Activated CD4-positive, CD25-positive, alpha-beta regulatory T cell treated with anti-CD3 and anti-CD28 coated beads, Interleukin-2, amount 50 U/mL, for 16 hours (primary cell): ENCODE results near the gene ESR2.
"Not testable (repeated sequence)": the region's sequence is repeated elsewhere in the genome, so short reads cannot be mapped to it uniquely, and the experiment has no call there.

Source experiments
- DNase-seq: peaks from one replicate; pipeline ENCODE4 v3.0.0-alpha.2; 2020; ENCODE audit warnings: low read depth, low spot score

ESR2 gene

DNA sequence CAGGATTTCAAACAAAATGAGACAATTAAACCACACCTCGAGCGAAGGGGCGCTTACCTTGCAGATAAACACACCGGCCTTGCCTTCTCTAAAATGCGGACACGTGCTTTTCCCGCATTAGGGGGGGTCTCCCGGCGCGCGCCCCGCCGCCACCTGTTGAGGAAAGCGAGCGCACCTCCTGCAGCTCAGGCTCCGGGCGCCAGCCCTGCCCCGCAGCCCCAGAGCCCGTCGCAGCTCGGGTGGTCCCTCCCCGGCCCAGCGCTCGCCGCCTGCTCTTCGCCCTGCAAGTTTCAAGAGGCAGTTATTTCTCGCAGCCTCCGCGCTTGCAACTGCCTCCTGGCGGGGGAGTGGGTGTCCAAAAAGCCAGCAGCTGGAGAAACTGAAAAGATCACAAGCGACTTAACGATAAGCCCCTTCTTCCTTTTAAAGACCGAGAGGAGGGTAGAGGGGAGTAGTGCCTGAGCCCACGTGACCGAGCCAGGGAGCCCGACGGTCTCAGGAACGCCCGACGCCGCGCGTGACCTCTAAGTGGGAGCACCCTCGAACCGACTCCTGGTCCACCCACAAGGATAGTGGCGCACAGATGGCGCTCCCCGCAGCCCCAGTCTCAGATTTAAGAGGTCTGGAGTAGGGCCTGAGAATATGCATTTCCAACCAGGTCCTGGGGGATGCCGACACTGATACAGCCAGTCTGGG, at the start of gene ESR2:
ESR2 (minus strand) TSS at position 396 of the 696 bp plus-strand sequence. CDS start 11,386 bp downstream, outside the sequence.
- DNase-seq: peak; percentile 0

DNA sequence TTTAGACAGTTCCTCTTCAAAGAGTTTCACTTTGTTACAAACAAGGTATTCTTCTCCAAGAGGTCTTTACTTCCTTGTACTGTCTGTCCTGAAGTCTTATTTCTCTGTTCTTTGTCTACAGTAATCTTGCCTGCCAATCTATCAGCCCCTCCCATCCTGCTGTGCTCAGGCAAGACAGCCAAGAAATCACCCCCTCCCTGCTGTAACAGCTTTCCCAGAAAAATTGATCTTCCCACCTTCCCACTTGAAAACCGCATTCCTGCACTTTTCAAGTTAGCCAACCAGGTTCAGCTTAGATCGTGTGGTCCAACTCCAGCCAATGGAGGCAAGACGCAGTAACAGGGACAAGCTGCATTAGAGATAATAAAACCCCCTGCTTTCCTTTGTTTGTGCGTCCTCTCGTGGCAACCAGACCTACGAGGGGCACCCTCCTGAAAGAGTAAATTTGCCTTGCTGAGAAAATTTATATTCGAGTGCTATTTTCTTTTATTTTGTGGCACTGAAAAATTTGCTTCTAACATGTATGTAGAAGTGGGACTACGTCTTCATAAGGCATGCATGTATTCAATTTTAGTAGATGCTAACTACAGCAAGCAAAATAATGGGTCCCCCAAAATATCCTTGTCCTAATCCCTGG, 46.5 kb upstream of the ESR2 start:
- DNase-seq: no peak

DNA sequence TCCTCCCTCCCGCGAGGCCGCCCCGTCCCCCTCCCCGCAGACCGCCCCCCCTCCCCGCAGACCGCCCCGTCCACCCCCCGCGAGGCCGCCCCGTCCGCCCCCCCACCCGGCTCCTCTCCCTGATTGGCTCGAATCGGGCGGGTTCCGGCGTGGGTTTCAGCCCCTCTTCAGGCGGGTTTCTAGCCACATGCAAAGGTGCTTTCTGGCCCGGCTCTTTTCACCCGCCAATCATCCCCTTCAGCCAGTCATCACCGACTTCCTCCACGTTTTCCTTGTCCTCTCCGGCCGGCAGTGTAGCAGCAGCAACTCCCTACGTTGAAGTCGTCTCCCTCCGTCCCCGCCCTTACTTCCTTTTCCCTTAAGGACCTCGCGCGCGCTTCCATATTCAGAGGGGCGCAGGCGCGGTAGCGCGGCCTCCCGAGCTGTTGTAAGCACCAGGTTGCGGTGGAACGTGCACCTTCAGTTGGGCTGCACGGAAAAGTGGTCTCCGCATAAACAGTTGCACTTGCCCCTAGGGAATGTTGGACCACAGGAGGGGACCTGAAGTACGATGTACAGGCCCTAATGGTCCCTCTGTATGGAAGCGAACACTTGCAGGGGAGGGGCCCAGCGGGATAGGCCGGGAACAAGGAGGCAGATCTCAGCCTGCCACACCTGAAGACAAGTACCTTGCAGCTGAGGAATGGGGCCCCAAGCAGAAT, 44.6 kb upstream of the ESR2 start:
- peak; percentile 75 for DNase-seq

DNA sequence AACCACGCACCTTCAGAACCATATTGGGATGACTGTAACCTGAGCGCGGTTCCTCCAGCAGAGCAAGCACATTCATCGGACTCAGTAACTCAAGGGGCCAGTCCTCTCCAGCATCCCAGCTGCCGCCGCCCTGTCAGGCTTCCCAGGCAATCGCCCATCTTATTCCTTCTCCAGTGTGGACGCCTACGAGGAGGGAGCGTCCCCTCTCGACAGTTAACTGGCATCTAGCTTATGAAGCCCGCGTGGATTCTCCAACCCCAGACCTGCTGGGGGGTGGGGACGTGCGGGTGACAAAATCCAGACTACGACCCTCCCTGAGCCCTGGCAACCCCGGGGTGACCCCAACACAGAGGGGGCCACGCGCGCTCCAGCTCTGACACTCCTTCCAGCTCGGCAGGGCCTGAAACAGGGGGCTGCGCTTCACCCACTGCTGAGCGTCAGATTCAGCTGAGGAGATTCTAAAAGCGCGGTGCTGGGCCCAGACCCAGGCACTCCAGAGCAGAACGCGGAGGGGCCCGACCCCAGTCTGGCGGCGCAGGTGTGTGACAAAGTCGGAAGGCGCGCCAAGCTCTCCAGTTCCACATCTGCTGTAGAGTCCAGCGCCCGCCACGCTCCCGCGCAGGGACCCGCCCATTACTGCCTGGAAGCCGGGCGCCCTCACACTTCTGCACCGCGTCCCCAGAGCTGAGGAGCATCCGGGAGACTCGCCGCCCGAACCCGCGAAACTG, 43.9 kb upstream of the ESR2 start:
- DNase-seq: peak; percentile 5

DNA sequence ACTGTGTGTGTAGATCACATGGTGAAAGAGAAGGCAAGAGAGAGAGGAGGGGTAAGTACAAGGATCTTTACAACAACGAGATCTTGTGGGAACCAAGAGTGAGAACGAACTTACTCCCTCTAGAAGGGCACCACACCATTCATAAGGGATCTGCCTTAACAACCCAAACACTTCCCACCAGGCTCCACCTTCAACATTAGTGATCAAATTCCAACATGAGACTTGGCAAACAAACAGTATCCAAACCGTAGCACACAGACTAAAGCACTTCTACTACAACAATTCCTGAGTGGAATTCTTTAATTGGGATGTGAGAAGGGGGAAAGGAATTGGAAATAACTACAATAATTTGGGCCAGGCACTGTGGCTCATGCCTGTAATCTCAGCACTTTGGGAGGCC, 35.0 kb upstream of the ESR2 start:
- no peak for DNase-seq

DNA sequence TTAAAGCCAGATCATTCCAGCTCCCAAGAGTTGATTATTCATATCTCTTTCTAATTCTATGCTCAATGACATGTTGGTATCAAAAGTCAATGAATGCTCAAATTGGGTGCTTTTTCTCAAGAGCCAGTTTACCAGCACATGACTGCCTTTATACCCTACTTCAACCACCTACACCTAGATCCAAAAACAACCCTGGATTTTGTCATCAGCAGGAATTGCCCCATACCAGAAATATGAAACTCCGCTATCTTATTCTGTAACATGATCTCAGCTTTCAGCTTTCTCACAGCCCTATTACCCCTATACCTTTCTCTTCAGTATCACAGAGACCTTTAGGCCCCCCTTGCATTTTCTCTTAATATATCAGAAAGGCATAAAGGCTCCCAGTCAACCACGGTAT, 32.3 kb upstream of the ESR2 start:
- DNase-seq: no peak

DNA sequence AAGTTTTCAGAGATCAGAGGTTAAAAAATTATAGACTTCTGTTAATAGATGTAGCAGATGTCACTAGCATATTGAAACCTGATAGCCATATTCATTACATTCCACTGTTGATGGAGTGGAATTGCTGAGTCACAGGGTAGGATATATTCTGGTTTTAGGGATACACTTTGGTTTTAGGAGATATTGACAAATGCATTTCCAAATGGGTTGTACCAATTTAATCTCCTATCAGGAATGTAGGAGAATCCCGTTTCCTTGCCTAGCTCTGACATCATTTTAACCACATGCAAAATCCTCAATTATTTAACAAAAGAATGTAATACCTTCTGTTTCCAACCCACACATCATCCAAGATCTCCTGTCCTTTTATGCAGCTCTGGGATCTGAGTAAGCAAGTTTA, 30.7 kb upstream of the ESR2 start:
- DNase-seq: no peak

DNA sequence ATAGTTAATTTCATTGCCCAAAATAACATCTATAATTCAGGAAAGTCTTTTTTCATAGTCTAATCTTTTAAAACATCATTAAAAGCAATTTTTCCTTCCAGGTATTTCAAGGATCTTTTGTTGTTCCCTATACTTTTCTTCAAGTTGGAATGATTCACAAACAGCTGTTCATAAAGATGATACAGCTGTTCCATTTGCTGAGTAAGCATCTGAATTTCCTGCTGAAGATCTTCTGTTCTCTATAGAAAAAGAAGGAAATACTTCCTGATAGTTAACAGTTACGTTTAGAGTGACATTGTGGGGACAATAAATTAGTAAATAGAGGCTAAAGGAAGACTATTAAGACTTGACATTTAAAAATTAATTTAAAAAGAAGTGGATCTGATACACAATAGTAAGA, 30.3 kb upstream of the ESR2 start:
- DNase-seq: no peak

DNA sequence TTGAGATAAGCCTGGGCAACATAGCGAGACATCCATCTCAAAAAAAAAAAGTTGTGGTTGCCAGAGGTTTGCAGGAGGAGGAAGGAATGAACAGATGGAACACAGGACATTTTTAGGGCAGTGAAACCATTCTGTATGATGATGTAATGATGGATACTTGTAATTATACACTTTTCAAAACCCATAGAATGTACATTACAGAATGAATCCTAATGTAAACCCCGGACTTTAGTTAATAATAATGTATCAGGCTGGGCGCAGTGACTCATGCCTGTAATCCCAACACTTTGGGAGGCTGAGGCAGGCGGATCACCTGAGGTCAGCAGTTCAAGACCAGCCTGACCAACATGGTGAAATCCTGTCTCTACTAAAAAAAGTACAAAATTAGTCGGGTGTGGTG, 26.2 kb upstream of the ESR2 start:
- not testable (repeated sequence) for DNase-seq

DNA sequence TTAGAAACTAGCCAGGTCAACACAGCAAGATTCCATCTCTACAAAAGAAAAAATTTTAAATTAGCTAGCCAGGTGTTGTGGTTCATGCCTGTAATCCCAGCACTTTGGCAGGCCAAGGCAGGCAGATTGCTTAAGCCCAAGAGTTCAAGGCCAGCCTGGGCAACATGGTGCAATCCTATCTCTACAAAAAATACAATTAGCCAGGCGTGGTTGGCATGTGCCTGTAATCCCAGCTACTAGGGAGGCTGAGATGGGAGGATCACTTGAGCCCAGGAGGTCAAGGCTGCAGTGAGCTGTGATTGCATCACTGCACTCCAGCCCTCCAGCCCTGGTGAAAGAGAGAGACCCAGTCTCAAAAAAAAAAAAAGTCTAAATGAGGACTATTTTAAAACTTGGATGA, 24.5 kb upstream of the ESR2 start:
- not testable (repeated sequence) for DNase-seq

DNA sequence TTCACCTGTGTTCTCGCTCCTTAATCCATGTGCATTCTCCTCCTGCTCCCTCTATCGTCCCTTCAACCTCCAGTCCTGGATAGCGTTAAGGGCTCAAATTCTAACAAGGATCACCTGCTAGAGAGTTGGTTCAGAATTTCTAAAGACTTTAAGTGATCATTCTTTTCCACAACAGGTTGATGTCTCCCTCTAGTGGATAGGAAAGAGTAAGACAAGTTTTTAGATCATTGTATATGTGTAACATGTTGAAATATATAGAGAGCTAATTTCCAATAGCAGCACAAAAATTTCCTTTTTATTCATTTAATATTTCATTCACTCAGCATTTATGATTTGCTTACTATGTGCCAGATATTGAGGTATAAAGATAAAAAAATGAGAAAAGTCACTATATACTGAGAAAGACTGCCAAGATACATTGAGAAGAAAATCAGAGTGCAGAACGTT, 9.3 kb upstream of the ESR2 start:
- no peak for DNase-seq

DNA sequence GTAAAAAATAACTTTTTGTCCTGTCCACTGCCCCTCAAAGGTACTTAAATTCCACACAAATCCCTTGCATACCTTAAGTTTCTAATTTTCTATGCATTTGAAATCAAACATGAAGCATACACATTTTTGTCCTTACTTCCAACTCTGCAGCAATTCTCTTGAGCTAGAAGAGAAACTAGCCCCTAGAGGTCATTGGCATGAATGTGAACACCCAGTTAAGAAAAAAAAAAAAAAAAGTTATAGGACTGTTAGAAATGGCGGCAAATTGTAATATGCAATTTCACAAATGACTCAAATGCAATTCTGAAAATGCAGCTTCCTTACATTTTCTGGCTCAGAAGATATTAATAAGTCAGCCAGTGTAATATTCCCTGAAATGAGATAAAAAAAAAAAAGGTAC, 4.6 kb upstream of the ESR2 start:
- no peak for DNase-seq

DNA sequence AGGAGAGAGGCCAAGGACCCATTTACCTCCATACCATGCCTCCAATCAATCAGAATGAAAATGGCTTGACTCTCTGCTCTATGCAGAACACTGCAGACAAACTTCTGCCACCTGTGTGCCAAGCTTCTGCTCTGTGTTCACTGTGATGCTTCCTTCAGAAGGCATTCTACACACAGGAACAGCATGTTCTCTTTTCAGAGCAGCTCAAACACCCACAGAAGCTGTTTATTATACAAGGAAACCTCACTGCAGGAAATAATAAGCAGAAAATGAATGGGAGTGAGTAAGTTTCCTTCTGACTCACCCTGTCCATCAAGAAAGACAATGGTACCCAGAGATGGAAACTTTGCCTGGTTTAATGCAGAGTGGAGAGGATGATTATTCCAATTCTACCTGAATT, 2.4 kb upstream of the ESR2 start:
- no peak for DNase-seq

DNA sequence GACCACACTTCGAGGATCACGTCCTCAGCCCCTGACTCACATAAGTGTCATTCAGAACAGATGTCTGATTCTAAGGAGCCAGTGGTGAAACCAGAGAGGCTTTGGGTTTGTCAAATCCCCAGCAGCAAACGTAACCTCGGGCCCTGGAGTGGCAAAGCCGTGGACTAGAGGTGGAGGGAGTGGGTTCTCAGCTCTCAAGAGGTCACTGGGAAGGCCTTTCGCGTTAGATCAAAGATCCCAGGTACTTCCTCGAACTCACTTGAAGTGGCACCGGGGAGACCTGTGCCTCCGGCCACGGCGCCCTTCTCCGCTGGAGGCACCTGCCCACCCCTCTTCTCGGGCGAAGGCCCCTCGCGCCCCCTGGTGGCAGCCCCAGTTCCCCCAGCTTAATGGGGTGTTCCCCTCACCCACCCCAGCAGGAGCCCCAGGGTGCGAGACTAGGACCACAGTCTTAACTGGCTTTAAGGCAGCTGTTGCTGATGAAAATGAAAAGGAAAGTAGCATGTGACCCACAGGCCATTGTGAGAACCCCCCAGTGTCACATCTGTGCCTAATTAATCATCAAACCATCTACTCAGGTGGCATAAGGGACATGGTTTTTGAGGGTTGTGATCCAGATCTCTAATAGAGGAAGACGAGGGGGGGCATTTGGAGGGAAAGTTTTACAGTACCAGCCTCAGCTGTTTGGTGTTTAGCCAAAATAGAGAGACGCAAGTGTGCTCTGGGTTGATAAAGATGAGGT, 672 bp upstream of the ESR2 start:
- DNase-seq: peak; percentile 59

DNA sequence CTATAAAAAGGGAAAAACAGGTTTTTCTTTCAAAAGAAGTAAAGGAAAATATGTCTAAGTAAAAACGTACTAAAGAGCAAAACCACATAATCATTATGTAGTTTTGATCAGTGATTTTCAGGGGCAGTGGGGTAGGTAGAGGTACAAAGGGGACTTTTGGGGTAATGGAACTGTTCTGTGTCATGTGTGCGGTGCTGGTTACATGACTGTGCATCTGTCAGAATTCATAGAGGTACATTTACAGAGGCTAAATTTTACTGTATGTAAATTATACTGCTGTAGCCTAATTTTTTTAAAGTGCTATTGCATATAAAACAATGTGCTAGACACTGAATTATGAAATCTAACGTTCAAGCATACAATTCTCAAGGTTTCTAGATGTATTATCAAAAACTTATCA, 2.0 kb downstream of the ESR2 start:
- no peak for DNase-seq

DNA sequence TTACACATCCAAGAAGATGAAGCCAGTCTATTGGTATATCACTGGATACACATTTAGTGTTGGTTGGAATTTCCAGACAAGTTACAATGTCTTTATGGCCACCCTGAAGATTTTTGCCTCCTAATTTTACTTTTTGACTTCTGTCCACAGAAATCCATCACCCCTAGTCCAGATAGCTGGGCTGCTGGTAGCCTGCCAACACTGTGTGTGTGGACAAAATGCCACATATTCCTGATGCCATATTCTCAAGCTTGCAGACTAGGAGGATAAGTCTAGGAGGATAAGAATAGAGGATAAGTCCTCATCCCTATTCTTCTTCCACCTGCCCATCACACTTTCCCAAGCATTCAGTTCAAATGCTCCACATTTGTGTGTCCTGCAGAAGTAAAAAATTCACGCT, 4.6 kb downstream of the ESR2 start:
- DNase-seq: no peak

DNA sequence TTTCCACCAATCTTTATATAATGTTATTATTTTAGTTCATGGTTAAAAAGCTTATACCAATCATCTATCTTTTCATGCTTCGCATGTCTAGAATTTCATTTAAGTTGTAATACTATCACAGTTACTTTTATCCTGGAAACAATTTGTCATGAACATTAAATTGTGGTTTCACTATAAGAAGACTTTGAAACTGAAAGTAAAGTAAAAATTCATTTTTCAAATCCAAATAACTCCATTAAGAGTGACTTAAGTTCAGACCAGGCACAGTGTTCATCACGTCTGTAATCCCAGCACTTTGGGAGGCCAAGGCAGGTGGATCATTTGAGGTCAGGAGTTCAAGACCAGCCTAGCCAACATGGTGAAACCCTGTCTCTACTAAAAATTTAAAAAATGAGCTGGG, 12.4 kb downstream of the ESR2 start:
- DNase-seq: no peak

DNA sequence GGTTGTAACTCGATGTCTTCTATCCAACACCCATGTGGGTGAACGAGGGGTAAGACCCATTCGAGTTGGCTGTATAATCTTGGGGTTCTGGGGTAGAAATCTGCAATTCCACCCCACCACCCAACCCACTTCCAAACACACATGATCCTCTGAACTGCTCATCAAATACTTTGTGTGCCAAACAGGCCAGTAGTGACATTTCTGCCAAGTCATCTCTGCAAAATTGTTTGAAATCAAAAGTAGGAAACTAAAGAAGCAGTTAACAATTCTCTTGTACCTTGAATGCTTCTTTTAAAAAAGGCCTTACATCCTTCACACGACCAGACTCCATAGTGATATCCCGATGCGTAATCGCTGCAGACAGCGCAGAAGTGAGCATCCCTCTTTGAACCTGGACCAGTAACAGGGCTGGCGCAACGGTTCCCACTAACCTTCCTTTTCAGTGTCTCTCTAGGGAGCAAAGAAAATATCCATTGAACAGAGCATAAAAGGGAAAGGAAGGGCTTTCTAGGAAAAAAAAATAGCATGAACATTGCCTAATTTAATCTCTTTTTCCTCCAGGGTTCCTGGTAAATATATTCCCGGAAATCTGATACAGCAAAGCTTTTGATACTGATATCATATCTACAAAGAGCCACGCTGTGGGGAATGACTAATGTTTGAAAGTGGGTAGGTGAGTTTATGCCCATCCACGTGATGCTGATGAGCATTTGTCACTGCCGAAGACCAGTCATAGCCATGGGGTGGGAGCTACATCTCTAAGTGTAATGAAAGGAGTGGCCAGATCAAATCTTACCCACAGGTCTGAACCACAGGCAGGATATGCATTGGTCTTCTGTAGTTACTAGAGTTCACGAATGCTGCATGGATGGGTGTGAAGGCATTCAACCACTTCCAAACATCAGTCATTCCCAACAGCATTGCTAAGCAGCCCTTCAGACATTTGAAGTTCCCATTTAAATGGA, 14.2 kb downstream of the ESR2 start:
- DNase-seq: no peak

DNA sequence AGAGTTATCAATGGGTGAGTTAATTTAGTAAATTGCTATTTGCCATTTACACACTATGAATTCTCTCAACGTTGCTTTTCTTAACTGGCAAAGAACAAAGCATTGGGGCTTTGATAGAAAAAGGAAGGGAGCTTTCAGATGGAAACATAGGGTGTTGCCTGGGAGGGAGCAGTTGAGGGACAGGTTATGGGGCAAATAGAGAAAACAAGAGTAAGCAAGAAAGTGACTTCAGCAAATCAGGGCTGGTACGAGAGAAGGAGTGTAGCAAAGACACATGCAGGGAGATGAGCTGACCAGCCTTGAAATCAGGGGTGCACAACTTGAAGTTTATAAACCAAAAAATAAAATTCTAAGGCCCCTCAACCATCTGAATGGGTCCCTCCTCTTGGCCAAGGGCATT, 15.7 kb downstream of the ESR2 start:
- no peak for DNase-seq

DNA sequence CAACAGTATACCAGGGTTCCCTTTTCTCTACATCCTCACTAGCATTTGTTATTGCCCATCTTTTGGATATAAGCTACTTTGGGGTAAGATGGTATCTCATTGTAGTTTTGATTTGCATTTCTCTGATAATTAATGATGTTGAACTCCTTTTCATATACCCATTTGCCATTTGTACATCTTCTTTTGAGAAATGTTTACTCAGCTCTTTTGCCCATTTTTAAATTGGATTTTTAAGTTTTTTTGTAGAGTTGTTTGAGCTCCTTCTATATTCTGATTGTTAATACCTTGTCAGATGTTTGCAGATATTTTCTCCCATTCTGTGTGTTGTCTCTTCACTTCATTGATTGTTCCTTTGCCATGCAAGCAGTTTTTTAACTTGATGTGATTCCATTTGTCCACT, 22.2 kb downstream of the ESR2 start:
- DNase-seq: no peak
